ENCODE data around the gene CDKAL1.

GRCh38 chr6:21053612-21054011 lies 519.4 kb downstream of the CDKAL1 start:
- TF ChIP-seq CTCF (IDR thresholded peaks at IDR 0.05; ENCODE audit: low read depth, low read length, missing input control) (no peak), REST (IDR thresholded peaks at IDR 0.05) (no peak), ATF3 (IDR thresholded peaks at IDR 0.05) (no peak), SP1 (IDR thresholded peaks at IDR 0.05) (no peak), GABPA (IDR thresholded peaks at IDR 0.05 in 1 of 2, conservative IDR thresholded peaks at IDR 0.05 in 1 of 2) (no peak), JUND (IDR thresholded peaks at IDR 0.05) (no peak)

Data from liver (tissue), 3 donors.